Uterus (tissue), 2 donors: ENCODE data around the gene HEBP1.

ENCODE experiments used
- POLR2A ChIP-seq, 2 donors: fragments of 450-650 bp; IDR thresholded peaks; one replicate each; pipeline ENCODE4 v1.6.1; 2016; ENCODE audit warnings: antibody characterized with exemption in 2 of 2, mild to moderate bottlenecking in 1 of 2, moderate library complexity in 1 of 2
- TF ChIP-seq, protein P1 (sequence below), 4 experiments: fragments of 200-600 bp in 2 of 4; fragments of 450-650 bp in 2 of 4; sonication (generic) in 2 of 4; IDR thresholded peaks; one replicate each; pipeline ENCODE4 v1.5.1; 2016 to 2019; ENCODE audit warnings: antibody characterized with exemption in 4 of 4, mild to moderate bottlenecking in 2 of 4, moderate library complexity in 1 of 4

DNA sequence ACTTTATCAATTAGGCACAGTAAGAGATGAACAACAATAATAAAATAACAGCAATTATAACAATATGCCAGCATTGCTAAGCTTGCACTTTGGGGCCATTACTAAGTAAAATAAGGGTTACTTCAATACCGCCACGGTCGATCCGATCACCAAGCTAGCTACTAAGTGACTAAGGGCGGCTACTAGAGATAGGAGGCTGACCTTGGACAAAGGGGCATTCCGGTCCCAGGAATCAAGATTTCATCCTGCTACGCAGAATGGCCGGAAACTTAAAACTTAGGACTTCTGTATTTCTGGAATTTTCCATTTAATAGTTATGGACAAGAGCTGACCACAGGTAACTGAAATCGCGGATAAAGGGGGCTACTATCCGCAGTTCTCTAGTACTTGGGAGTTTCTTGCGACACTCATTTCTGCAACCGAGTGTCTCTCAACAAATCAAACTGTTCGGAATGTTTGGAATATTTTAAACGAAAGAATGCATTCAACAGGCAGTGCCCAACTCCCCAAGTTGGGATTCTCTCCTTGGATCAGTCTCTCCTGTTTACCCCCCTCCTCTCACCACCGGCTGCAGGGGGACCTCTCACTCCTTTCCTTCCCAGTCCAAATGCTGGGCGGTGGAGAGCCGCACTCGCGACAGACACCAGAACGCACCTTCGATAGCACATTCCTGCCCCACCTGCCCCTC lies 650 bp downstream of the HEBP1 start:
- TF ChIP-seq, protein P1, sequence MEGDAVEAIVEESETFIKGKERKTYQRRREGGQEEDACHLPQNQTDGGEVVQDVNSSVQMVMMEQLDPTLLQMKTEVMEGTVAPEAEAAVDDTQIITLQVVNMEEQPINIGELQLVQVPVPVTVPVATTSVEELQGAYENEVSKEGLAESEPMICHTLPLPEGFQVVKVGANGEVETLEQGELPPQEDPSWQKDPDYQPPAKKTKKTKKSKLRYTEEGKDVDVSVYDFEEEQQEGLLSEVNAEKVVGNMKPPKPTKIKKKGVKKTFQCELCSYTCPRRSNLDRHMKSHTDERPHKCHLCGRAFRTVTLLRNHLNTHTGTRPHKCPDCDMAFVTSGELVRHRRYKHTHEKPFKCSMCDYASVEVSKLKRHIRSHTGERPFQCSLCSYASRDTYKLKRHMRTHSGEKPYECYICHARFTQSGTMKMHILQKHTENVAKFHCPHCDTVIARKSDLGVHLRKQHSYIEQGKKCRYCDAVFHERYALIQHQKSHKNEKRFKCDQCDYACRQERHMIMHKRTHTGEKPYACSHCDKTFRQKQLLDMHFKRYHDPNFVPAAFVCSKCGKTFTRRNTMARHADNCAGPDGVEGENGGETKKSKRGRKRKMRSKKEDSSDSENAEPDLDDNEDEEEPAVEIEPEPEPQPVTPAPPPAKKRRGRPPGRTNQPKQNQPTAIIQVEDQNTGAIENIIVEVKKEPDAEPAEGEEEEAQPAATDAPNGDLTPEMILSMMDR (IDR thresholded peaks at IDR 0.05): no peak
- TF ChIP-seq POLR2A (IDR thresholded peaks at IDR 0.05): no peak
